AG09309 (cell line): Measurements from ENCODE around the gene MPDZ.

Source experiments
- DNase-seq: peaks from one replicate; pipeline ENCODE4 v3.0.0-alpha.2; 2010; ENCODE audit warnings: low read depth
- H3K4me3 ChIP-seq: 2 replicates; pipeline ENCODE4 v1.5.1; 2011; ENCODE audit warnings: mild to moderate bottlenecking, low read depth, low read length, moderate library complexity; ENCODE audit not compliant: control insufficient read depth
- CTCF ChIP-seq: IDR thresholded peaks from 2 replicates; pipeline ENCODE4 v1.5.1; 2011; ENCODE audit warnings: mild to moderate bottlenecking, low read depth, low read length, inconsistent platforms; ENCODE audit not compliant: insufficient read depth, control insufficient read depth; ENCODE audit errors: missing control alignments

The MPDZ gene

GRCh38 chr9:13279284-13280141 lies at the start of gene MPDZ:
TSS of gene MPDZ (minus strand) at chr9:13279692. CDS start at chr9:13250315, 29,377 bp downstream.
- H3K4me3 ChIP-seq = peak within 1 kb of the TSS; percentile 92
- no peak for TF ChIP-seq CTCF
- DNase-seq = no peak

DNA sequence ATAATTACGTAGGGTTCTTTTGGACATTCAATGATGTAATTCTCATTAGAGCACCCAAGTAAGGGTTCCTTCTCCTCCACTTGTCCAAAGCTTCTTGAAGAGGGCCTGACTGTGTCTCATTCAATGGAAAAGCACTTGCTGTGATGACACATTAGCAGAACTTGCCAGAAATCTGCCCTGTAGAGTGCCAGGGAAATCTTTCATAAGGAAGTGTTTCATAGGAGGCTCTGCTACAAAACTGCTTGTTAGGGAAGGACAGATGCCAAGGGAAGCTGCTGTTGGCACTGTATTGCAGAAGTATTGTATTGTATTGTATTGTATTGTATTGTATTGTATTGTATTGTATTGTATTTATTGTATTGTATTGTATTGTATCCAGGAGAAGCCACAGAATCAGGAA lies 45.5 kb upstream of the MPDZ start:
- no peak for TF ChIP-seq CTCF
- H3K4me3 ChIP-seq = no peak overlapping the region
- no peak for DNase-seq

GRCh38 chr9:13322828-13323550 lies 43.5 kb upstream of the MPDZ start:
- no peak for TF ChIP-seq CTCF
- DNase-seq = no peak
- no peak overlapping the region for H3K4me3 ChIP-seq

DNA sequence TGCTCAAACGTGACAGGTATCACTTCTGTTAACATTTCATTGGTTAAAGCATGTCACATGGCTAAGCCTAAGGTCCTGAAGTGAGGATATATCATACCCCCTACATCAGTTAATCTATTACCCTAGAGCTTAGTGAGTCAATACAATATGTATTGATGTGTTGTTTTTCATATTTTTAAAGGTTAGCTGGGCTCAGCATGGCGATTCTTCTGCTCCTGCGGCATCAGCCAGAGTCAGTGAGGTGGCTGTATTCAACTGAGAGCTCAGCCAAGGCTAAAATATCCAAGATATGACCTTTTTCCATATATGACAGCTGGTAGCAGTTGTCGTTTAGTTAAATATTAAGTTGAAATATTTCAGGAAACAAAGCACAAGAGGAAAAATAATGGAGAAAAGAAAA lies 38.5 kb upstream of the MPDZ start:
- TF ChIP-seq CTCF = no peak
- no peak overlapping the region for H3K4me3 ChIP-seq

GRCh38 chr9:13296972-13297371 lies 17.5 kb upstream of the MPDZ start:
- no peak for DNase-seq
- no peak overlapping the region for H3K4me3 ChIP-seq
- no peak for TF ChIP-seq CTCF

More for the DNA sequence above, 38.5 kb upstream of the MPDZ start:
- DNase-seq = no peak

DNA sequence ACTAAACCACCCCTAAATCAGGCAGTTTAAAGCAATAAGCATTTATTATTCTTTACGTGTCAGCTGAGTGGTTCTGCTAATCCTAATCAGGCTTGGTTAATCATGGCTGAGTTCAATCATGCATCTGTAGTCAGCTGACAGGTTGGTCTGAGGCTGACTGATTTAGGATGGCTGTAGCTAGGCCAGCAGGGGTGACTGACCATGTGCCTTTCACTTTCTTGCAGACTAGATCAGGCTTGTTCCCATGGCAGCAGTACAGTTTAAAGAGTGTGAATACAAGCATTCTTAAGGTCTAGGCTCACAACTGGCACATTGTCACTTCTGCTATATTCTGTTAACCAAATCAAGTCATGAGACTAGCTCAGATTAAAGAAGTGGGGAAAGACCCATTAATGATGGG lies 16.1 kb upstream of the MPDZ start:
- TF ChIP-seq CTCF = no peak
- H3K4me3 ChIP-seq = no peak overlapping the region
- no peak for DNase-seq
